Astrocyte (in vitro differentiated cells and primary cell): ENCODE results near the gene DNAH14.

Source experiments
- EZH2 ChIP-seq: IDR thresholded peaks from 2 replicates; pipeline ENCODE4 v1.6.1; 2012; ENCODE audit warnings: mild to moderate bottlenecking, low read length, inconsistent platforms; ENCODE audit not compliant: insufficient read depth
- TF ChIP-seq, protein P1 (sequence below): IDR thresholded peaks from 2 replicates; pipeline ENCODE4 v1.5.1; 2011; ENCODE audit warnings: low read depth, mild to moderate bottlenecking, inconsistent platforms, low read length, moderate library complexity; ENCODE audit not compliant: insufficient read depth

DNA sequence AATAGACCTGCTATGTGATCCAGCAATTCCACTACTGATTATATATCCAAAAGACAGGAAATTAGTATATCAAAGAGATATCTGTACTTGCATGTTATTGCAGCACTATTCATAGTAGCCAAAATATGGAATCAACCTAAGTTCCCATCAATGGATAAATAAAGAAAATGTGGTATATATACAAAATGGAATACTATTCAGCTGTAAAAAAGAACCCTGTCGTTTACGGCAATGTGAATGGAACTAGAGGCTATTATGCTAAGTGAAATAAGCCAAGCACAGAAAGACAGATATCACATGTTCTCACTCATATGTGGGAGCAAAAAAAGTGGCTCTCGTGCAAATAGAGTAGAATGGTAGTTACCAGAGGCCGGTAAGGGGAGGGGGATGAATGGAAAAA, 9.2 kb downstream of the DNAH14 start:
- TF ChIP-seq, protein P1, sequence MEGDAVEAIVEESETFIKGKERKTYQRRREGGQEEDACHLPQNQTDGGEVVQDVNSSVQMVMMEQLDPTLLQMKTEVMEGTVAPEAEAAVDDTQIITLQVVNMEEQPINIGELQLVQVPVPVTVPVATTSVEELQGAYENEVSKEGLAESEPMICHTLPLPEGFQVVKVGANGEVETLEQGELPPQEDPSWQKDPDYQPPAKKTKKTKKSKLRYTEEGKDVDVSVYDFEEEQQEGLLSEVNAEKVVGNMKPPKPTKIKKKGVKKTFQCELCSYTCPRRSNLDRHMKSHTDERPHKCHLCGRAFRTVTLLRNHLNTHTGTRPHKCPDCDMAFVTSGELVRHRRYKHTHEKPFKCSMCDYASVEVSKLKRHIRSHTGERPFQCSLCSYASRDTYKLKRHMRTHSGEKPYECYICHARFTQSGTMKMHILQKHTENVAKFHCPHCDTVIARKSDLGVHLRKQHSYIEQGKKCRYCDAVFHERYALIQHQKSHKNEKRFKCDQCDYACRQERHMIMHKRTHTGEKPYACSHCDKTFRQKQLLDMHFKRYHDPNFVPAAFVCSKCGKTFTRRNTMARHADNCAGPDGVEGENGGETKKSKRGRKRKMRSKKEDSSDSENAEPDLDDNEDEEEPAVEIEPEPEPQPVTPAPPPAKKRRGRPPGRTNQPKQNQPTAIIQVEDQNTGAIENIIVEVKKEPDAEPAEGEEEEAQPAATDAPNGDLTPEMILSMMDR = no peak
- no peak for TF ChIP-seq EZH2
